ENCODE data around the gene ELP5.

ELP5 gene

GRCh38 chr17:7215652-7216180 lies 36.3 kb upstream of the ELP5 start:
- H3K27ac ChIP-seq = peak overlapping the region; percentile 65
- TF ChIP-seq ZFX (IDR thresholded peaks at IDR 0.05; ENCODE audit: borderline replicate concordance) (no peak), CTCF (IDR thresholded peaks at IDR 0.05) (no peak)

- TF ChIP-seq CTCF (IDR thresholded peaks at IDR 0.05) (no peak), ZFX (IDR thresholded peaks at IDR 0.05; ENCODE audit: borderline replicate concordance) (no peak)
- peak overlapping the region; percentile 65; the same call in 1 of the 2 replicates for H3K27ac ChIP-seq
Measured at GRCh38 chr17:7216242-7217112, 35.5 kb upstream of the ELP5 start.

GRCh38 chr17:7217113-7217987 lies 34.7 kb upstream of the ELP5 start:
- TF ChIP-seq ZFX (IDR thresholded peaks at IDR 0.05; ENCODE audit: borderline replicate concordance) (no peak), CTCF (IDR thresholded peaks at IDR 0.05) (no peak)

GRCh38 chr17:7218166-7218565 lies 33.8 kb upstream of the ELP5 start:
- H3K27ac ChIP-seq = peak overlapping the region; percentile 98

More at GRCh38 chr17:7217113-7217987, 34.7 kb upstream of the ELP5 start:
- peak overlapping the region; percentile 98 for H3K27ac ChIP-seq

GRCh38 chr17:7218758-7219157 lies 33.3 kb upstream of the ELP5 start:
- H3K27ac ChIP-seq = peak overlapping the region; percentile 98
- TF ChIP-seq CTCF (IDR thresholded peaks at IDR 0.05) = no peak
- no peak for TF ChIP-seq ZFX (IDR thresholded peaks at IDR 0.05; ENCODE audit: borderline replicate concordance)

More at GRCh38 chr17:7218166-7218565, 33.8 kb upstream of the ELP5 start:
- TF ChIP-seq CTCF (IDR thresholded peaks at IDR 0.05) (no peak), ZFX (IDR thresholded peaks at IDR 0.05; ENCODE audit: borderline replicate concordance) (no peak)

GRCh38 chr17:7219229-7219811 lies 32.7 kb upstream of the ELP5 start:
- H3K27ac ChIP-seq = peak overlapping the region; percentile 98
- TF ChIP-seq CTCF (IDR thresholded peaks at IDR 0.05) (no peak), ZFX (IDR thresholded peaks at IDR 0.05; ENCODE audit: borderline replicate concordance) (no peak)

Data from 22Rv1 (cell line).